GM12873 (cell line): ENCODE data around the gene TPRA1.

Source experiments
- TF ChIP-seq, protein P1 (sequence below): IDR thresholded peaks from 2 replicates; pipeline ENCODE4 v1.5.1; 2012; ENCODE audit warnings: low read depth, mild to moderate bottlenecking, moderate library complexity, low read length, control low read depth; ENCODE audit not compliant: insufficient read depth; ENCODE audit errors: missing control alignments

Gene TPRA1

GRCh38 chr3:127535106-127535785 is 55.3 kb downstream of the TPRA1 start:
- TF ChIP-seq, protein P1, sequence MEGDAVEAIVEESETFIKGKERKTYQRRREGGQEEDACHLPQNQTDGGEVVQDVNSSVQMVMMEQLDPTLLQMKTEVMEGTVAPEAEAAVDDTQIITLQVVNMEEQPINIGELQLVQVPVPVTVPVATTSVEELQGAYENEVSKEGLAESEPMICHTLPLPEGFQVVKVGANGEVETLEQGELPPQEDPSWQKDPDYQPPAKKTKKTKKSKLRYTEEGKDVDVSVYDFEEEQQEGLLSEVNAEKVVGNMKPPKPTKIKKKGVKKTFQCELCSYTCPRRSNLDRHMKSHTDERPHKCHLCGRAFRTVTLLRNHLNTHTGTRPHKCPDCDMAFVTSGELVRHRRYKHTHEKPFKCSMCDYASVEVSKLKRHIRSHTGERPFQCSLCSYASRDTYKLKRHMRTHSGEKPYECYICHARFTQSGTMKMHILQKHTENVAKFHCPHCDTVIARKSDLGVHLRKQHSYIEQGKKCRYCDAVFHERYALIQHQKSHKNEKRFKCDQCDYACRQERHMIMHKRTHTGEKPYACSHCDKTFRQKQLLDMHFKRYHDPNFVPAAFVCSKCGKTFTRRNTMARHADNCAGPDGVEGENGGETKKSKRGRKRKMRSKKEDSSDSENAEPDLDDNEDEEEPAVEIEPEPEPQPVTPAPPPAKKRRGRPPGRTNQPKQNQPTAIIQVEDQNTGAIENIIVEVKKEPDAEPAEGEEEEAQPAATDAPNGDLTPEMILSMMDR = no peak

- TF ChIP-seq, protein P1 = no peak
These were observed 56.0 kb downstream of the TPRA1 start for GRCh38 chr3:127534564-127534963.

DNA sequence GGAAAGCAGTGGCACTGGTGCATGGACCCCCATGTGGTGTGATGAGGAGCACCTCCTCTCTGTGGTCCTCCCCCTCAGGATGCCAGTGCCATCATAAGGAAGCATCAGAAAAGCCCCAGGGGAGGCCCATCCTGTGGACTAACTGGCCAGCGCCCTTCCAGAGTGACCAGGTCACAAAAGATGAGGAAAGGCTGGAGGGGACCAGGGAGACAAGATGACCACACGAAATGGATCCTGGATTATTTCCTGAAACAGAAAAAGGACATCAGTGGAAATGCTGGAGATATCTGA is 56.4 kb downstream of the TPRA1 start:
- TF ChIP-seq, protein P1 = no peak

GRCh38 chr3:127532561-127533203 is 57.9 kb downstream of the TPRA1 start:
- TF ChIP-seq, protein P1 = no peak

DNA sequence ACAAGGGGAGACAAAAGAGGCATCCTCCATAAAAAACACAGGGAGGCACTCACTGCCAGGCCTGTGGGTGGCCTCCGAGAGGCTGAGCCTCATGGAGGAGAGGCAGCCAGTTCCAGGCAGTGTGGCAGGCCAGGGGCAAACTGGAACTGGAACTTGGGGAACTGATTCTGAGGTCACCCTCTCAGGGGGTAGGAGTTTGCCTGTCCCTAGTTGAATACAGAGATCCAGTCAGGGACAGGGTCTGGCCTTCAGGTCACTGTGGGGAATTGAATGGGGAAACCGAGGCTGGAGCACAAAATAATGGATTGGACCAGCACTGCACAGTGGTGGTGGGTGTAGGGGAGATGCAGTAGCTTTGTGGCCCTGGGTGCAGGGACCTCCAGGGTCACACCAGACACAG is 58.7 kb downstream of the TPRA1 start:
- TF ChIP-seq, protein P1 = no peak

GRCh38 chr3:127529346-127530188 is 61.0 kb downstream of the TPRA1 start:
- TF ChIP-seq, protein P1 = no peak

DNA sequence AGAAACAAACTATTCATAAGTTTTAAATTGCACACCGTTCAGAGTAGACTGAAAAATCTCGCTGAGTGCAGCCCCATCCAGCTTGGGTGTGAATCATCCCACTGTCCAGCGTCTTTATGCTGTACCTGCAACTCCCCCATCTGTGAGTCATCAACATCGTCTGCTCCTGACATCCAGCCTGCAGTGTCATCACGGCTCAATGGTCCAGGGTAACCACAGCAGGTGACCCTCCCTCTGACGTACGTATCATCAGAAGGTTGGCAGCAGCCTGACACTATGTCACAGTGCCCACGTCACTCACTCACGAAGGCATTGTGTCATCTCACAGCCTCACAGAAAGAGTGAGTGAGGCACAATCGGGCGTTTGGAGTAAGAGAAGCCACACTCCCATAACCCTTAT is 65.2 kb downstream of the TPRA1 start:
- TF ChIP-seq, protein P1 = no peak
